ENCODE results near the gene DCUN1D1.
"Not testable (repeated sequence)": the region's sequence is repeated elsewhere in the genome, so short reads cannot be mapped to it uniquely, and the experiment has no call there.

DCUN1D1 gene

DNA sequence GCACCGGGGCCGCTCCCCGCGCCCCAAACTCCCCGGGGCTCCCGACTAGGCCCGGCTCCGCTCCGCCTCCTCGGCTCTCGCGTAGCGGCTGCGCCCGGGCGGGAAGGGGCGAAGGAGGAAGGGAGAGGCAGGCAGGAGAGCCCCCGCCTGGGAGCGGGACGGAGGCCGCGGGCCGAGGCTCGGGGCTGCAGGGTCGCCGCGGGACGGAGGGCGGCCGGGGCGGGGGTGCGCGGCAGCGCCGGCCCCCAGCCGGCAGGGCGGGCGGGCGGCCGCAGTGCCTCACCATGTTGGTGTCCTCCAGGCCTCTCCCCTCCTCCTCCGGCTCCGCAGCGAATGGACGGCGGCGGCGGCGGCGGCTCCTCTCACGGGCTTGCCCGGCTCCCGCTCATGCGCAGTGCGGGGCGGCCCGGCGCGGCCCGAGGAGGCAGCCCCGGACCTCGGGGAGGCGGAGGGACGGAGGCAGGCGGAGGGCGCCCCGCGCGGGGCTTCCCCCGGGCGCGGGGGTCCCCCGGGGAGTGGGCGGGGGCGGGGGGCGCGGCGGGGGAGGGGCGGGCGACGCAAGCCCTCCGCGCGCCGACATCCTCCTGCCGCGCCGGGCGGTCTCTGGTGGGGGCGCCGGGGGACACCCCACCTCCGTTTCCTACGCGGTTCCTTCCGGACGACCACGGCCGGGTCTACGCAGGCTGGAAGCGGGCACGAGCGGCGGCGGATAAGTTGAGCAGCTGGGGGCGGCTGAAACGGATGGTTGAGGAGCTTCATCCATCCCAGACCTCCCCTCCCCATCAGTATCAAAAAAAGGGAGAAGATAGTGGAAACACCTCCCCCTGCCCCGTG, at the start of gene DCUN1D1:
DCUN1D1 (minus strand) TSS at position 335 of the 834 bp plus-strand sequence; CDS start at position 286, 49 bp downstream.
- peak; percentile 93 for DNase-seq

- DNase-seq, result no peak
Measured at GRCh38 chr3:183028416-183028815, 48.1 kb upstream of the DCUN1D1 start.

GRCh38 chr3:183027276-183027675, 46.9 kb upstream of the DCUN1D1 start:
- DNase-seq, result no peak

GRCh38 chr3:183022936-183023516, 42.7 kb upstream of the DCUN1D1 start:
- no peak for DNase-seq

- no peak for DNase-seq
Measured at GRCh38 chr3:183018421-183019192, 38.3 kb upstream of the DCUN1D1 start.

- DNase-seq, result no peak
Measured at GRCh38 chr3:183015185-183015584, 34.8 kb upstream of the DCUN1D1 start.

DNA sequence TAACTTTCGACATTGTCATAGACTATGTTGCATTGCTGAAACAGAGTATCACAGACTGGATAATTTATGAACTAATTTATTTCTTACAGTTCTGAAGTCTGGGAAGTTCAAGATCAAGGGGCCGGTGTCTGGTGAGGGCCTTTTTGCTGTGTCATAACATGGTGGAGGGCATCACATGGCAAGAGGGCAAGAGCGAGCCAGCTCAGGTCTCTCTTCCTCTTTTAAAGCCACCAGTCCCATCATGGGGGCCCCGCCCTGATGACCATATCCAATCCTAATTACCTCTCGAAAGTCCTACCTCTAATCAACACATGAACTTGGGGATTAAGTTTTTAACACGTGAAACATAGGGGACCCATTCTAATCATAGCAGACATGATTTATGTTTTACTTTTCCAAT, 33.5 kb upstream of the DCUN1D1 start:
- no peak for DNase-seq

- no peak for DNase-seq
Measured at GRCh38 chr3:183013074-183013473, 32.7 kb upstream of the DCUN1D1 start.

- no peak for DNase-seq
Measured at GRCh38 chr3:183008800-183009199, 28.5 kb upstream of the DCUN1D1 start.

- no peak for DNase-seq
Measured at GRCh38 chr3:183008303-183008702, 28.0 kb upstream of the DCUN1D1 start.

DNA sequence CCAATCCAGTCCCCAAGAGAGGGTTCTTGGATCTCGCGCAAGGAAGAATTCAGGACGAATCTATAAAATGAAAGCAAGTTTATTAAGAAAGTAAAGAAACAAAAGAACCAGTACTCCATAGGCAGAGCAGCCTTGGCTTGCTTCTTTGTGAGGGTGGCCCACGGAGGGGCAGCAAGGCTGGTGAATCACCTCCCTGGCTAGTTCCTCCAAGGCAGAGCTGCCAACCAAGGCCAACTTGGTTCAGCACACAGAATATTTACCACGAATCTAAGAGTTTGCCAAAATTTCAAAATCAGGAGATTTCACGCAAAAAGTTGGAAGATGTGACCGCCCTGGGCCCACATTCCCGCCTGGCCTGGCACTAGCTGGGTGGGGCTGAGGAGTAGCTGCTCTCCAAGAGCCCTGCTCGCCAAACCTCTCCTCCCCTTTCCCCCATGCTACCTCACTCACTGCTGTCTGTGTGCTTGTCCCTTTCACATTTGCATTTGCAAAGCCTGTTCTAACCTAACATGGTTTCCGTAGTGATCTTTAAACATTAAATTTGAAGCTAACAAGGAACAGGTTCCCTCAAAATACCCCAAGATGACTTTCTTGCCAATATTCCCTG, 26.2 kb upstream of the DCUN1D1 start:
- no peak for DNase-seq

DNA sequence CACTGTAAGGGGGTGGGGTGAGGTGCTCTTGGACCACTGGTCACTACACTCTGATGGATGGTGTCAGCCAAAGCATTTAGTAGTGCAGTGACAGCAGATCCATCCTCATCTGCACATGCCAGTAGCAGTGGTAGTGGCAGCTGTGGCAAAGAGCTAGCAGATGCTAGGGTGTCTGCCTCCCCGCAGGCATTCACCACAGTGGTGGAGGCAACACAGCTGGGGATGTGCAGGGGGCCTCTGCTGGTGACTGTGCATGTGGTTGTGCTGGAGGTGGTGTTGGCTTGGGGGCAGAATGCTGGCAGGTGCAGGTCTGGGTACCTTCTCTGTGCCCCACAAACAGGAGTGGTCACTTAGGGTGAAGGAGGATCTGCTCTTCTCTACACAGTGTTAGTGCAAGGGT, 19.4 kb upstream of the DCUN1D1 start:
- DNase-seq, result peak; percentile 21

GRCh38 chr3:182993486-182994201, 13.3 kb upstream of the DCUN1D1 start:
- not testable (repeated sequence) for DNase-seq

- peak; percentile 31 for DNase-seq
Measured at GRCh38 chr3:182989566-182989965, 9.2 kb upstream of the DCUN1D1 start.

GRCh38 chr3:182986021-182986420, 5.7 kb upstream of the DCUN1D1 start:
- DNase-seq, result no peak

DNA sequence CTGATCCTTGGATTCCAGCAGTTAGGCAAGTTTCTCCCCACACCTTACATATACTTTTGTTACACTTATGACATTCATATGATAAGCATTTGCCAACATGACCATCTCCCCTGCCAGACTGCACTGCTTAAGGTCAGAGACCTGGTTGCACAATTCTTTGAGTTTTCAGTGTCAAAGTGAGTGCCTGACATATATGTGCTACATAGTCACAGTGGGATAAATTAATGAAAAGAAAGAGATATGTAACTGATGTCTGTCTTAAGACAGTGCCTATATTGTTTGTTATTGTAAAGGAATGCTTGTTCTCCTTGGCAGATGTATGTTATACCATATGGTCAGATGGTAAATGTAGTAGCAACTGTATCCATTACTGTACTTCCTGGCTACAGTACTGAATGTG, 3.5 kb upstream of the DCUN1D1 start:
- no peak for DNase-seq

- no peak for DNase-seq
Measured at GRCh38 chr3:182981038-182981380, 671 bp upstream of the DCUN1D1 start.

GRCh38 chr3:182979674-182980191, 605 bp downstream of the DCUN1D1 start:
- peak; percentile 73 for DNase-seq

DNA sequence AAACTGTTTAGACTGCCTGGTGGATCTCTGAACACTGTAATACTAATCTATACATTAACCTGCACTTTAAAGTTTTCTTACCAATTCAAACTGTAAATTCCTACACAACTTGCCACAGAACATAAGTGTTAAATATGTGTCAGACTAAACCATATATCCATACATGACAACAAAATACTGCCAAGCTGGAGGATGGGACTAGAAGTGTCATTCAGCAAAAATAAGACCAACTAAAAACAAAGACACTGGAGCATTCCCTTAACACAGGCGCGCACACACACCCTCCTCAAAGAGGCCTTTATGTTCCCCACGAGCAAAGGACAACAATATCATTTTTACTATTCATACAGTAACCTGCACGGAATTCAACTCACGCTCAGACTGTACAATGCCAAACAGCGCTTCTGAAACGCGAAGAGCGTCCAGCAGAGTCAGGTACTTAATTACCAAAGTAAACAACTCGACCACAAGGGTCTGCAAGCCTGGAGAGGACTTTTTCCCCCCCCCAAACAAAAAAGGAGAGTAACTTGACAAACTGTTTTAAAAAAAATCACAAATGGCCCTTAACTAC, 1.1 kb downstream of the DCUN1D1 start:
- peak; percentile 71 for DNase-seq

- no peak for DNase-seq
Measured at GRCh38 chr3:182978387-182978786, 2.0 kb downstream of the DCUN1D1 start.

- DNase-seq, result no peak
Measured at GRCh38 chr3:182973047-182973446, 7.3 kb downstream of the DCUN1D1 start.

DNA sequence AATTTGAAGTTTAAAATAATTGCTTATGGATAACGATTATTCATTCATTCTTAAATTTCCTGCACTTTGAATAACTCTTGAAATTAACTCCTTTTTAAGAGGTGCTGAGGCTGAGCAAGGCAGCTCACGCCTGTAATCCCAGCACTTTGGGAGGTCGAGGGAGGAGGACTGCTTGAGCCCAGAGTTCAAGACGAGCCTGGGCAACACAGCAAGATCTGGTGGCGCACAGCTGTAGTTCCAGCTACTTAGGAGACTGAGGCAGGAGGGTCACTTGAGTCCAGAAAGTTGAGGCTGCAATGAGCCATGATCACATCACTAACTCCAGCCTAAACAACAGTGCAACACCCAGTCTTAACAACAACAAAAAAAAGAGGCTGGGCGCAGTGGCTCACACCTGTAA, 8.0 kb downstream of the DCUN1D1 start:
- DNase-seq, result no peak
